DOHH2 (cell line): Measurements from ENCODE around the gene CFI.

Experiments used
- H3F3A ChIP-seq: fragments of 200-600 bp; sonication (generic), shearing (Covaris generic); 2 replicates; pipeline ENCODE4 v1.6.0; 2016; ENCODE audit warnings: antibody characterized with exemption, mild to moderate bottlenecking; ENCODE audit not compliant: control insufficient read depth, insufficient read depth
- H3K27ac ChIP-seq: fragments of 200-600 bp; sonication (generic); 2 replicates; pipeline ENCODE4 v1.5.1; 2014; ENCODE audit warnings: low read depth, mild to moderate bottlenecking, low read length, moderate library complexity
- H3K27me3 ChIP-seq: fragments of 200-600 bp; sonication (generic); 2 replicates; pipeline ENCODE4 v1.6.1; 2014; ENCODE audit warnings: mild to moderate bottlenecking, low read length, mixed read lengths; ENCODE audit not compliant: control insufficient read depth
- H3K36me3 ChIP-seq: fragments of 200-600 bp; sonication (generic); 2 replicates; pipeline ENCODE4 v1.6.1; 2014; ENCODE audit warnings: mild to moderate bottlenecking, low read length, moderate library complexity, mixed read lengths; ENCODE audit not compliant: control insufficient read depth
- H3K4me1 ChIP-seq: fragments of 200-600 bp; sonication (generic); 2 replicates; pipeline ENCODE4 v1.6.1; 2014; ENCODE audit warnings: mild to moderate bottlenecking, low read length, mixed read lengths; ENCODE audit not compliant: control insufficient read depth
- H3K4me2 ChIP-seq: fragments of 200-600 bp; sonication (generic); 2 replicates; pipeline ENCODE4 v1.6.0; 2014; ENCODE audit warnings: mild to moderate bottlenecking, low read length, moderate library complexity
- H3K4me3 ChIP-seq: fragments of 200-600 bp; sonication (generic); 2 replicates; pipeline ENCODE4 v1.5.1; 2014; ENCODE audit warnings: mild to moderate bottlenecking, low read length, mixed read lengths
- H3K79me2 ChIP-seq: fragments of 200-600 bp; sonication (generic); 2 replicates; pipeline ENCODE4 v1.6.1; 2014; ENCODE audit warnings: mild to moderate bottlenecking, low read length, mixed read lengths; ENCODE audit not compliant: control insufficient read depth
- H3K9me2 ChIP-seq: fragments of 200-600 bp; sonication (generic); replicated peaks from 2 replicates; pipeline ENCODE4 v1.6.1; 2014; ENCODE audit warnings: mild to moderate bottlenecking, low read length, mixed read lengths; ENCODE audit not compliant: control insufficient read depth
- H3K9me3 ChIP-seq: fragments of 200-600 bp; sonication (generic); 2 replicates; pipeline ENCODE4 v1.6.1; 2014; ENCODE audit warnings: antibody characterized with exemption, low read length, mixed read lengths; ENCODE audit not compliant: control insufficient read depth, insufficient read depth
- H4K20me1 ChIP-seq: fragments of 200-600 bp; sonication (generic); 2 replicates; pipeline ENCODE4 v1.6.0; 2014; ENCODE audit warnings: low read depth, mild to moderate bottlenecking, antibody characterized with exemption, low read length, moderate library complexity; ENCODE audit not compliant: control insufficient read depth, insufficient read depth
- CTCF ChIP-seq: fragments of 200-600 bp; sonication (generic); IDR thresholded peaks from one replicate; pipeline ENCODE4 v1.5.1; 2014; ENCODE audit warnings: antibody characterized with exemption, mild to moderate bottlenecking, low read depth, low read length; ENCODE audit not compliant: poor library complexity, severe bottlenecking
- EZH2phosphoT487 ChIP-seq: fragments of 200-600 bp; sonication (generic); IDR thresholded peaks from 2 replicates; pipeline ENCODE4 v1.6.1; 2017; ENCODE audit warnings: borderline replicate concordance, mild to moderate bottlenecking, antibody characterized with exemption, low read length, moderate library complexity, mixed read lengths

Gene CFI

GRCh38 chr4:109708990-109709389 lies 92.8 kb downstream of the CFI start:
- H3K9me2 ChIP-seq: no peaks in the 10 kb centered on the region
- no peaks in the 10 kb centered on the region for H3K79me2 ChIP-seq
- H3K4me1 ChIP-seq: peaks cover 8% of the 10 kb centered on the region
- no peak overlapping the region for H3K4me2 ChIP-seq
- H3K4me3 ChIP-seq: no peak overlapping the region
- no peaks in the 10 kb centered on the region for H3K27me3 ChIP-seq
- peaks cover 21% of the 10 kb centered on the region for H3K36me3 ChIP-seq
- H3K9me3 ChIP-seq: no peaks in the 10 kb centered on the region
- no peak overlapping the region for H3K27ac ChIP-seq
- no peaks in the 10 kb centered on the region for H4K20me1 ChIP-seq
- TF ChIP-seq CTCF (no peak), EZH2phosphoT487 (no peak)
- H3F3A ChIP-seq: peaks cover 6% of the 10 kb centered on the region

- Histone ChIP-seq H3K4me2 (no peak overlapping the region), H3K79me2 (no peaks in the 10 kb centered on the region), H3F3A (peaks cover 8% of the 10 kb centered on the region), H3K27ac (no peak overlapping the region), H3K9me3 (no peaks in the 10 kb centered on the region), H3K36me3 (peaks cover 17% of the 10 kb centered on the region), H3K9me2 (no peaks in the 10 kb centered on the region), H3K4me1 (peaks cover 14% of the 10 kb centered on the region), H3K27me3 (no peaks in the 10 kb centered on the region), H3K4me3 (no peak overlapping the region), H4K20me1 (no peaks in the 10 kb centered on the region)
- TF ChIP-seq CTCF: no peak
Observed at GRCh38 chr4:109708435-109708834, 93.4 kb downstream of the CFI start.

- Histone ChIP-seq H3K27ac (no peak overlapping the region), H4K20me1 (no peaks in the 10 kb centered on the region), H3K27me3 (no peaks in the 10 kb centered on the region), H3F3A (peaks cover 6% of the 10 kb centered on the region; the same call in 1 of the 2 replicates), H3K4me1 (peaks cover 20% of the 10 kb centered on the region), H3K9me2 (no peaks in the 10 kb centered on the region), H3K36me3 (no peaks in the 10 kb centered on the region), H3K4me2 (peak overlapping the region; percentile 82), H3K79me2 (no peaks in the 10 kb centered on the region), H3K9me3 (no peaks in the 10 kb centered on the region), H3K4me3 (peak overlapping the region; percentile 84)
- no peak for TF ChIP-seq EZH2phosphoT487
- TF ChIP-seq CTCF: no peak
Observed at GRCh38 chr4:109703664-109704361, 98.0 kb downstream of the CFI start.
